8988T (cell line): ENCODE results near the gene ATP6V0D1.
"Not testable (repeated sequence)": the region's sequence is repeated elsewhere in the genome, so short reads cannot be mapped to it uniquely, and the experiment has no call there.

Experiments used
- DNase-seq: peaks from one replicate; pipeline ENCODE4 v3.0.0; 2011

ATP6V0D1 gene

DNA sequence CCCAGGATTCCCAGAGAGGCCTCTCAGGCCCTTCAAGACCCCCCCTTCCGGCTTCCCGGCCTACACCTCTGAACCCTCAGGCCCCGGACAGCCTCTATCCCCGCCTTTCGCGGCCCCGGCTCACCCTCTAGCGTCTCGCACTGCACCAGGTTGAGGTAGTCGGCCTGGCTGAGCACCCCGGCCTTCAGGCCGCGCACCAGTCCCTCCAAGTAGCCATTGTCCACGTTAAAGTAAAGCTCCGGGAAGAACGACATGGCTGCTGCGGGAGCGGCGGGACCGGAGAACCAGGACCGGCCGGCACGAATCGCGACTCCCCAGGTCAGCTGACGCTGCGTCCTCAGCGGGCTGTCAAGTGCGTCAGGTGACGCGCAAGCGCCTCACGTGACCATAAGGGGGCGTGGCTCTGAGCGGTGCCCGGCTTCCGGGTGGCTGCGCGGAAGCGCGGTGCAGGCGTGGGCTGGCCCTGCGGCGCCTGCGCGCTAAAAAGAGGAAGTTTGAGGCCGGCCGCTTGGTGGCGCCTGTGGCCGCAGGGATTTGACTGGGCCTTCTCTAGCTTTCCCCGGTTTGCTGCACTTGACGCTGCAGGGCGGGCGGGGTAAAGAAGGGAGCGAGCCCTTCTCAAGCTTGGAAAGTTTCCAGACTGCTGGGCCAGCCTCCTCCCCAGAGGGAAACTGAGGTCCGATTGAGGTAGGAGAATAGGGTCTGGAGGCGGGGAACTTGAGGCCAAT is at the start of gene ATP6V0D1:
ATP6V0D1 (minus strand) TSS at position 325 of the 728 bp plus-strand sequence; CDS start at position 254, 71 bp downstream.
- DNase-seq = peak; percentile 94

DNA sequence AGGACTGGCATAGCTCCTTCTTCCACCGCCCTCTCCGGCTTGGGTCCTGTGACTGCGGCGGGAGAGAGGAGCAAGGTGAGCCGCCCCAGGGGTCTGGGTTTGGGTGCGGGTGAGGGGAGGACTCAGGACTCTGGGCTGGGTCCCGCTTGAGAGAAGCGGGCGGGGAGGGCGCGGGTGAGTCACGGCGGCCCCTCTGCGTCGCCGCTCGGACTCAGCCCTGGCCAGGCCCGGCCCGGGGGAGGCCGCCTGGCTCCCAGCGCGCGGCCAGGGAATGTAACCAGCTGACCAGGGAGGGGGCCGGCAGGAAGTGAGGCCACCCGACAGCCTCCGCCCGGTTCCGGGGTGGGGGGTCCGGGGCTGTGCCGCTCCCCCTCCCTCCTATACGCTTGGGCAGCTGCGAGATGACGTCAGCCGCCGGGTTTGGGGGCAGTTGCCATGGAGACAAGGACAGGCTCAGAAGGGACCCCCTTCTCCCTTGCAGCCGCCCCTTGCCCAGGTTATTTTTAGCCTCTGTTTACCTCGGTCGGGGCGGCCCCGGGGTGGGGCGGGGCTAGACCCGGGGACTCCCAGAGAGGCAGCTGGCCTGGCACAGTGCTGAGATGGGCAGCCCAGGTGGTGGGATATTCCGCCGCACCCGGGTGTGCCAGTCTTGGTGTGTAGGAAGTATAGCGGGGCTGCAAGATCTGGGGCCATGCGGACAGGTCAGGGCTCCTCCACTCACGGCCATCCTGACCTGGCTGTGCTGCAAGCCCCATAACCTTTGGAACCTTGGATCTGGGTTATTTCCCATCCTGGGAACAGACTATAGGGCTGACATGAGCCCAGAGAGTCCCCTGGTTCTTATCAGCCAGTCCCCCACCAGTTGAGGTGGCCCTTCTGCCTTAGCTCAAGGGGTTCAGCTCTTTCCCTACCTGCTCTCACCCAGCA is 49.3 kb upstream of the ATP6V0D1 start:
- peak; percentile 87 for DNase-seq

- DNase-seq = no peak
Measured at GRCh38 chr16:67529582-67530012, 48.6 kb upstream of the ATP6V0D1 start.

GRCh38 chr16:67528870-67529581 is 48.1 kb upstream of the ATP6V0D1 start:
- DNase-seq = peak; percentile 84

DNA sequence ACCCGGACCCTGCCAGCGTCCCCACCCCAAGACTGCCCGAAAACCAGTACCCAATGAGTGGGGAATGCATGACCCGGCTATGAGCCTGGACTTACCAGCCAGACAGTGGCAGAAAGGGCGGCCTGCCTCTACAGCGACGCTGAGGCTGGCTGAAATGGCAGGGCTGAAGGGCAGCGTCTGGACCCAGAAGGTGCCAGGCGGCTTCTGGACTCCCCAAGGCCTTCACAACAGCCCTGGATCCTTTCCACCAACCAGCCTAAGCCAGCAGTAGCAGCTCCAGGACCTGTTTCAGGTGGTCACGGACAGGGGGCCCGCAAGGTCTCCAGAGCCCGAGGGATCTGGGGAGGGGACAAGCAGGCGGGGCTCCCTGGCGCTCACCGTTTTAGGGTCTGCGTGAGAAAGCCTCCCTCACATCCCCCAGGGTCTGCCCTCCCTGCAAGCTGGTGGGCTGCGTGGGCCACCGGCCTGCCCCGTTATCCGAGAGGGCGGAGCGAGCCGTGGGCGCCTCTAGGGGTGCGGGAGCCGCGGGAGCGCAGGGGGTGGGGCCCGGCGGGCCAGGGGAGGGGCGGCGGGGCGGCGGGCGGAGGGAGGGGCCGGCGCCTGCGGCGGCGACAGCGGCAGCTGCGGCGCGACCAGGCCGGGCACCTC is 47.4 kb upstream of the ATP6V0D1 start, which contains the start of gene RIPOR1:
RIPOR1 (plus strand) TSS at position 608 of the 648 bp plus-strand sequence. CDS start 9,618 bp downstream, outside the sequence.
- peak; percentile 96 for DNase-seq

GRCh38 chr16:67526149-67526791 is 45.3 kb upstream of the ATP6V0D1 start:
- DNase-seq = no peak

GRCh38 chr16:67525176-67525860 is 44.4 kb upstream of the ATP6V0D1 start:
- no peak for DNase-seq

GRCh38 chr16:67521095-67521804 is 40.3 kb upstream of the ATP6V0D1 start:
- peak; percentile 95 for DNase-seq

GRCh38 chr16:67519242-67519641 is 38.3 kb upstream of the ATP6V0D1 start:
- DNase-seq = no peak

DNA sequence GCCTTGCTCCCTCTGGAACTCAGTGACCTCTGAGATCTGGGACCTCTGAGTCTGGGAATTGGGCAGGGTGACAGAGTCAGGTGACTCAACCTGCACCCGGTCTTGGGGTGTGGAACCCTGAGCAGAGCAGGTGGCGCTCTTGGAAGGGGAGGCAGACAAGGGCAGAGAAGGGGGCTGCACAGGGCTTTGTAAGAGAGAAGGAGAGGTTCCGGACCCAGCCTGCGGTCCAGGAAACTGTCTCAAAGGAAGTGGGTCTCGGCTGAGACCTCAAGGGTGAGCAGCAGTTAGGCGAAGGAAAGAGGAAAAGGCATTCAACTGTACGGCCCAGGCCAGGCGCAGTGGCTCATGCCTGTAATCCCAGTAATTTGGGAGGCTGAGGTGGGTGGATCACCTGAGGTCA is 37.7 kb upstream of the ATP6V0D1 start:
- DNase-seq = no peak

DNA sequence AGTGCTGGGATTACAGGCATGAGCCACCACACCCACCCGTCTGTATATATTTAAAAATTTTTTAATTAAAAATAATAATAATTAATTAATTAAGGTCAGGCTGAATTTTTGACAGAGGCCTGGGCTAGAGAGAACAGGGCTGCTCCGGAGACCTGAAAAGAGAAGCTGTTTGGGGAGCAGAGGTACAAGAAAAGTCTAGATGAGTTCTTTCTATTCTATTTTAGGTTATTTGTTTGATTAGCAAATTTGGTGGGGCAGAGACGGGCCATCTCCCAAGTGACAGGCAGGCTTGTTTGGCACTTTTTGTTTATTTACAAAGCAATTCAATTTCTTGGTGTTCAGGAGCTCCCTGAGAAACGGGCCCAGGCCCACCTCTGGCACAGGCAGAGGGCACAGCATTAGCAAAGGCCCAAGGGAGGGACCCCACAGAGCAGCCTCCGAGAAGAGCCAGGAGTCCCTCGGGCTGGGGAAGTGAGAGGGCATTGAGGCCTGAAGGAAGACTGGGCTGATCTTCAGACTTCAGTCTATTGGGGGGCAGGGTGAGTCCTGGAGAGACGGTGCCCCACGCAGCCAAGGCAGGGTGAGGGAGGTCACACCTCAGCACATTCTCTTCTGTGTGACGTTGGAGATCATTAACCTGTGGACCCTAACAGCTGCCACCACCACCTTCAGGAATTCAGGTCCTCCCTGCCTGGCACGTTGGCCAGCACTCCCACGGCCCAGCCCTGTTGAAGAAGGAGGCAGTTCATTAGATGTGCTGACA is 36.9 kb upstream of the ATP6V0D1 start:
- DNase-seq = no peak

DNA sequence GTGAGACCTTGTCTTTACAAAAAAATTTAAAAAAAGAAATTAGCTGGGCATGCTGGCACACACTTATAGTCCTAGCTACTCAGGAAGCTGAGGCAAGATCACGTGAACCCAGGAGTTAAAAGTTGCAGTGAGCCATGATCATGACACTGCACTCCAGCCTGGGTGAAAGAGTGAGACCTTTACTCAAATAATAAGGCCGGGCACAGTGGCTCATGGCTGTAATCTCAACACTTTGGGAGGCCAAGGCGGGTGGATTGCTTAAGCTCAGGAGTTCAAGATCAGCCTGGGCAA is 36.1 kb upstream of the ATP6V0D1 start:
- no peak for DNase-seq

DNA sequence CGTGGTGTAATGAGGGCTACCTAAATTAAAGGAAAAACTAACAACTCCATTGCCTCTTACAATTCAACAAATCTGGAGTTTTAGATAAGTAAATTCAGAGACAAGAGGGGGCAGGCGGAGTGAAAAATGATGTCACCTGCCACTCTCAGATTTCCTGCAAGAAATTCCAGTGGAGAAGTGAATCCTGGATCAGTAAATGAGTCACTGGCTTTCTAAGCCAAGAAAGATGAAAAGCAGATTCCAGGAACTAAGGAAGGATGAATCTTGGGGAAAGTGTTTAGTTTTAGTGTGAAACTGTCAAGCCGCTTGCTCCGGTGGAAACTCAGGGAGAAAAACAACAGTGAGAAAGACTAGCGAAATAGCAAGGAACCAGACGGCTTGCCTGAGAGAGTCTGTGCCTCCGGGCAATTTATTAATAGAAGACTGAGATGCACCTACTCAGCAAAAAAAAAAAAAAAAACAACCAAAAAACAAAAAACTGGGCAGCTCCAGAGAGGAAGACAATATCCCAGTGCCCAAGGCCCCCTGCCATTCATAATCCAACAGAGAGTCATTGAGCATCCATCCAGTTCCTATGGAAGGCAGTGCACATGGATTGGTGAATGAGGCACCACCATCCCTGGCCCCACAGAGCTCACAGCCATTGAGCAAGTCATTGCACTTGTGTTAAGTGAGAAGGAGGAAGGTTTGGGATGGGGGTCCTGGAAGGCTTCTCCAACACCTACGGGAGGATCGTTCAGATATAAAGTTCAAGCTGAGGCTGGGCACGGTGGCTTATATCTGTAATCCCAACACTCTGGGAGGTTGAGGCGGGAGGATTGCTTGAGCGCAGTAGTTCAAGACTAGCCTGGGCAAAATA is 35.6 kb upstream of the ATP6V0D1 start:
- DNase-seq = peak; percentile 80

DNA sequence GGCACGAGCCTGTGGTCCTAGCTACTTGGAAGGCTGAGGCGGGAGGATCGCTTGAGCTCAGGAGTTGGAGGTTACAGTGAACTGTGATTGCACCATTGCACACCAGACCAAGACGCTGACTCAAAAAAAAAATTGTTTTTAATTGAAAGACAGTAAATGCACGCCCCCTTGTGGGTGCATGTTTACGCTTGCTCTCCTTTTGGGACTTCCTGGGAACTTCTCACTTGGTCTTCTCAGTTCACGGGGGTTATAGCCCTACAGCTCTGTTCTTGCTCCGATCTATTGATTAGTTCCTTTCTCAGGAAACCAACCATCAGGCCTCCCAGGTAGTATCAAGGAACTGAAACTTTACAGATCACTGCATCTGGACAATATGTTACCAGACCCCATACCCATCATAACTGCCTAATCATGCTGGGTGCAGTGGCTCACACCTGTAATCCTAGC is 33.4 kb upstream of the ATP6V0D1 start:
- DNase-seq = no peak

DNA sequence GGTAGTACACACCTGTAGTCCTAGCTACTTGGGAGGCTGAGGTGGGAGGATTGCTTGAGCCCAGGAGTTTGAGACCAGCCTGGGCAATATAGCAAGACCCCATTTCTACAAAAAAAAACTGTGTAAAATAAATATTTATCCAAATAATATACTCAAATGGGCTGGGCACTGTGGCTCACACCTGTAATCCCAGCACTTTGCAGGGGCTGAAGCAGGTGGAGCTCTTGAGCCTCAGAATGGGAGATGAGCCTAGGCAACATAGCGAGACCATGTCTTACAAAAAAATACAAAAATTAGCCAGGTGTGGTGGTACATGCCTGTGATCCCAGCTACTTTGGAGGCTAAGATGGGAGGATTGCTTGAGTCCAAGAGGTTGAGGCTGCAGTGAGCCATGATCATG is 32.9 kb upstream of the ATP6V0D1 start:
- DNase-seq = not testable (repeated sequence)

- DNase-seq = no peak
Measured at GRCh38 chr16:67509016-67509415, 28.1 kb upstream of the ATP6V0D1 start.

DNA sequence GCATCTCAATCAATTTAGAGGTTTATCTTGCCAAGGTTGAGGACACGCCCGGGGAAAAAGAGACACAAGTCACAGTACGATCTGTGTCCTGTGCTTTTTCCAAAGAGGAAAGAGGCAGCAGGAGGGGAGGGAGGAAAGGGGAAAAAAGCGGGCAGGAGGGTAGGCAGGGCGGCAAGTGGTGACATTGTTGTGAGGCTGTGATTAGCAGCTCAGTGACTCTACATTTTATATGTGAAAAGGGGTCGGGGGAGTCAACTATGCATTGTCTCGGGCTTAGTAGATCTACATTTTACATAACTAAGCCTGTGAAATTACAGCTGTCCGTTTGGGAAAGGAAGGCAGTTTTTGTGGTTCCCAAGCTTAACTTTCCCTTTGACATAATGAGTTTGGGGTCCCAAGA is 25.5 kb upstream of the ATP6V0D1 start:
- no peak for DNase-seq

DNA sequence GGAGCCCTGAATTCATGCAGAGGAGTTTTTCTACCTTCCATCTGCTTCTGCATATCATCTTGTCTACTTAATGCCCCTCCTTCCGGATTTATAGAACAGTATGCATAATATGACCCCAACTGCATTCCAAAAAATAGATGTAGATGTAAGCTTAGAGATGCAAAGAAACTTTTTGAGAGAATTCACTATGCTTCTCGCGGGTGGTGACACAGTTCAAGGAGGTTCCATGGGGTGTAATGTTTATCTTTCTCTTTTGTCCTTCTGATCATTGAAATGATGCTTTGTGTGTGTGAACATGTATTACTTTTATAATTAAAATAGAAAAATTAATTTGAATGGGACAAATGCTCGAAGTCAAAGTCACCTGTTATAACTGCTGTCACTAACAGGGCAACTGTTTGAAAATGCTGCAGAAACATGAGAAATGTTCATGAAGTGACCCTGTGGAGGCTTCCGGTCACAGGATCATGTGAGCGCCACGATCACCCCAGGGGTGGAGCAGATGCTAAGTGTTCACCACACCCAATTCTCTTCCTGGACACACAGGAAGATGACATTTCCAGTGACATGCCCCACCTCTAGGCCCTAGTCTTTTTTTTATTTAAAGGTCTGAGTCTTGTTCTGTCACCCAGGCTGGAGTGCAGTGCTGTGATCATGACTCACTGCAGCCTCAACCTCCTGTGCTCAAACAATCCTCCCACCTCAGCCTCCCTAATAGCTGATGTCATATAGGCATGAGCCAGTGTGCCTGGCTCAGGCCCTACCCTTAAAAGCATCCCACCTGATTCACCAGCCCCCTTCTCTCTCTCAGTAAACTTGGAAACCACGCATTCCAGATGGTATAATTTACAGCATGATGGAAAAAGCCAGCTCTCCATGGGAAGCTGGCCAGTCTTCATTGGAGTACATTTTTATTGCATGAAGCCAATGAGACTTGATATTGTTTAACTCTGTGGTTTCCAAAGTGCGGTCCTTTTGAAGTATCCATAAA is 23.4 kb upstream of the ATP6V0D1 start:
- no peak for DNase-seq
